ENCODE results near the gene CCS. TPM values are rescaled to one million over a fixed set of nuclear protein-coding genes. Genes with fewer than 3 reads are reported as not detected.
A peak's percentile ranks its signal among the peaks of the same experiment; 100 is the strongest.
"Not testable (repeated sequence)": the region's sequence is repeated elsewhere in the genome, so short reads cannot be mapped to it uniquely, and the experiment has no call there.

CCS gene
- total RNA-seq (2014; rRNA removed; shearing (Covaris generic)), result 28.5 and 33.3 TPM in 2 replicates

DNA sequence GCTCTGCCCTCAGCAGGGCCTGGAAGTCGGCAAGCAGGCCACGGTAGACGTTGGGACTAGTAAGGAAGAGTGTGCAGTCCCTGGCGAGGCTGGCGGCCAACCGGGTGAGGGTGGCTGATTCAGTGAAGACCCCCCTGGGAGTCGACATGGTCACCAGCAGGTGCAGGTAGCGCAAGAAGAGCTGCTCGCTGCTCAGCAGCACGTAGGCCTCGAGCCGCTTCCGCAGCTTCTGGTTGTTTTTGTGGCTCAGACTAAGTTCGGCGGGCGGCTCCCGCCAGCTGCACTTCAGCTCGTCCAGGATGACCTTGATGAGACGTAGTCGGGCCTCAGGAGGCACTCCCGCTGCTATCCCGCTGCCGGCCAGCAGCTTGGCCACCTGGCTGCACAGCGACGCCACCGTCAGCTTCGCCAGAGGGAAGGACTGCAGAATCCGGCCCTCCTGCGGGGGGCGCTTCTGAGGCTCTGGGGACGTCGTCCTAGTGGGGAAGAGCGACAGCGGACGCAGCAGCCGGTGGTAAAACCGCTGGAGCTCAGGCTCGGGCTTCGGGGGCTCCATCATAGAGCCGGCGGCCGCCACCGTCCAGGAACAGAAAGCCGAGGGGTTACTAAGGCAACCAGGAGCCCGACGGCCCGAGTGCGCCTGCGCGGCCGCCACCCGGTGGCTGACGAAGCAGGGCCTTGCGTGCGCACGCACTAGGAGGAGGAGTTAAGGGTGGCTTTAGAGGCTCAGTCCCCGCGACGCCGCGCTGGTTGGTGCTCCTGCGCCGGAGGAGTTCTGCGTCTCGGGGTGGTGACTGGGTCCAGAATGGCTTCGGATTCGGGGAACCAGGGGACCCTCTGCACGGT is at the start of gene CCS, which contains the start of gene CCDC87:
Gene CCS, plus strand, starts transcription at position 729 of the 846 bp plus-strand sequence. Its CDS starts 77 bp downstream, at position 806.
Gene CCDC87, minus strand, starts transcription at position 607 of the 846 bp plus-strand sequence. Its CDS starts 48 bp downstream, at position 559.
- DNase-seq (ENCODE audit: low read depth), result peak; percentile 93

DNA sequence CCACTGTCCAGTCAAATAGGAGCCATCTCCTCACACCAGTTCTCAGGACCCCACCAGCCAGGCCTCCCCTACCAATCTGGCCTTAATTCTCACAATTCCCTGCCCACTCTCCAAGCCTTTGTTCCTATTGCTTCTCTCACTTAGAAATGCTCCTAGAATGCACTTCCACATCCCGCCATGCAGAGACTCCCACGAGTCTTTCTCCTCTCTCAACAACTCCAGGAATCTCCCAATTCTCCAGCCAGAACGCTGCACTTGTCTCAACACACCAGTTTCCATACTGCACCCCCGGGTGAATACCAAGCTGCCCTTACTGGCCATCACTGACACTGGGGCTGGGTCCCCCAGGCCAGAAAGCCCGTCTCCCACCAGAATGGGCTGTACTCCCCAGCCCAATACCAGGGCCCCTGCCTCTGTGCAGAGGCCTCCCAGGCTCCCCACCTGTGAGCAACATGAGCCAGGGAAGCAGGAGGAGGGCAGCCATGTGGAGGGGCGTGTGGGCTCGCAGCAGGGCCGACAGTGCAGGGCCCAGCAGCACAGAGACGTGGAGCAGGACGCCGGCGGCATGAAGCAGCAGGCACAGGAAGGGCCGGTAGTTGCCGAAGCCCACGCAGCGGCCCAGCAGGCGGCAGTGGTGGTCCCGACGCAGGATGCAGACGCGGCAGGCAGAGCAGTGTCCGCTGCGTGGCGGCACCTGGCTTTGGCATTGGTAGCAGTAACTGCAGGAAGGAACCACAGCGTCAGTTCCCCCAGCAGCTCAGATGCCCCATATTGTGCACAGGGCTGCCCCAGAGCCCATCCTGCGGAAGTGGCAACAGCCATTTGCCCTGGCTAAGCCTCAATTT is 49.5 kb upstream of the CCS start:
- no peak for DNase-seq (ENCODE audit: low read depth)

- not testable (repeated sequence) for DNase-seq (ENCODE audit: low read depth)
Measured at GRCh38 chr11:66544952-66545351, 48.0 kb upstream of the CCS start.

- peak; percentile 98 for DNase-seq (ENCODE audit: low read depth)
Measured at GRCh38 chr11:66545701-66546367, 47.2 kb upstream of the CCS start, which contains the start of gene ZDHHC24. TSS of gene ZDHHC24 (minus strand) at chr11:66546048. CDS start at chr11:66546003, 45 bp downstream.

- DNase-seq (ENCODE audit: low read depth), result peak; percentile 48
Measured at GRCh38 chr11:66546368-66546965, 46.5 kb upstream of the CCS start, which contains the start of gene ACTN3. TSS of gene ACTN3 (plus strand) at chr11:66546903. CDS start at chr11:66546938, 35 bp downstream.

- no peak for DNase-seq (ENCODE audit: low read depth)
Measured at GRCh38 chr11:66546966-66547661, 45.9 kb upstream of the CCS start.

DNA sequence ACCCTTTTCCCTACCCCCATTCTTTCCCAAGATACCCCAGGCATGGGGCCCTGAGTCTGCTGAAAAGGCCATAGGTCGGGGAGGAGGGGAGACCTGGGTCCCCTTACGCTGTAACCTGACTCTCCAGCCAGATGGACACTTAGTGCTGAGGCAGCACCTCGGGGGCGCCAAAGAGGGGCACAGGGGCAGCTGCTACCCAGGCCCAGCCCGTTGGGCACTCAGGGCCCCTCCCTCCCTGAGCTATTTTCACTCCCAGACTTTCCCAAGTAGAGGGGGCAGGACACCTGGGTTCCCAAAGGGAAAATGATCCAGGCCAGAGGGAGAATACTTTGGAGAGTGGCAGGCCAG is 45.3 kb upstream of the CCS start:
- DNase-seq (ENCODE audit: low read depth), result no peak

DNA sequence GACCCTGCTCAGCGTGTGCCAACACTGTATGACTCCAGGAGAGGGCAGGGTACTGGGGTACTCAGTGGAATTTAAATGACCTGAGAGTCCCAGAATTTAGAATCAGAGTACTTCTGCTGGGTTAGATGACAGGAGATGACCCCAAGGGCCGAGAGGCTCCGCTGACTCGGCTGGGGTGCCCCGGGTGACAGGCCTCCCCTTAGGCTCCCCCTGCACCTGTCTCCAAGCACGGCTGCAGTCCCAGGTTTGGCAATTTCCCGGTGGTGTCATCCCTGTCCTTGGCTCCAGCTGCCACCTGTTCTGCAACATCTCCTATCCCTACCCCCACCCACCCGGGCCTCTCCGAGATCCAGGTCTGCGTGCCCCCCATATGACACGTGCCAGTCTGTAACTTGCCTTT is 44.9 kb upstream of the CCS start:
- no peak for DNase-seq (ENCODE audit: low read depth)

- DNase-seq (ENCODE audit: low read depth), result no peak
Measured at GRCh38 chr11:66548774-66549630, 44.0 kb upstream of the CCS start.

DNA sequence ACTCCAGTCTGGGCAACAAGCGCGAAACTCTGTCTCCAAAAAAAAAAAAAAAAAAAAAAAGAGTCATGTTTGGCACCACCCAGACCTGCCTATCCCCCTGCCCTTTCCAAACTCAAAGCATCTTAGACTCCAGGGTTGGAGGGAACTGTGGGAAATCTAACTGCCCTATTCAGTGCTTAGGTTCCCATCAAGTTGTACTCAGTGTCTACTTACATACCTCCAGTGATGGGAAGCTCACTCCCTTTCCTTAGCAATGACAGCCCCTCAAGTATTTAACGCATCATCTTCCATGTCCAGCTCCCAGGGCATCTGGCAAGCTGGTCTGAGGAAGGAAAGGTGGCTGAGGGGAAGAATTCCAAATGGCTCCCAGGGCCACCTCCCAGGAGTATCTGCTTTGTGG is 43.3 kb upstream of the CCS start:
- no peak for DNase-seq (ENCODE audit: low read depth)

GRCh38 chr11:66550887-66551286 is 42.1 kb upstream of the CCS start:
- no peak for DNase-seq (ENCODE audit: low read depth)

GRCh38 chr11:66554602-66555001 is 38.4 kb upstream of the CCS start:
- no peak for DNase-seq (ENCODE audit: low read depth)

DNA sequence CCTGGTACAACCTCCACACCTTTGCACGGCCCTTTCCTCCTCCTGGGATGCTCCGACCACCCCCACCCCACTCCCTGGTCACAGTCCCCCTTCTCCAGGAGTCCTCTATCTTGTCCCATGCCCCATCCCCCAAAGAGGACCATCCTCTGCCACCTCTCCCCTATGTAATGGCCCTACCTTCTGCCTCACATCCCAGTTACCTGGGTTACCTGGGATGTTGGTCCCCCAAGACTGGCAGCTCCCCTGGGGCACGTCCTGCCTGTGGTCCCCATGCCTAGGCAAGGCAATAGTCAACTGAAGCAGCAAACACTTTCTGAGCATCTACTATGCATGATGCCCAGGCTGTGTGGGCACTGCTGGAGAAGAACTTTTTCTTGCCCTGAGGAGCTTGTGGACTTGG is 37.6 kb upstream of the CCS start:
- no peak for DNase-seq (ENCODE audit: low read depth)

DNA sequence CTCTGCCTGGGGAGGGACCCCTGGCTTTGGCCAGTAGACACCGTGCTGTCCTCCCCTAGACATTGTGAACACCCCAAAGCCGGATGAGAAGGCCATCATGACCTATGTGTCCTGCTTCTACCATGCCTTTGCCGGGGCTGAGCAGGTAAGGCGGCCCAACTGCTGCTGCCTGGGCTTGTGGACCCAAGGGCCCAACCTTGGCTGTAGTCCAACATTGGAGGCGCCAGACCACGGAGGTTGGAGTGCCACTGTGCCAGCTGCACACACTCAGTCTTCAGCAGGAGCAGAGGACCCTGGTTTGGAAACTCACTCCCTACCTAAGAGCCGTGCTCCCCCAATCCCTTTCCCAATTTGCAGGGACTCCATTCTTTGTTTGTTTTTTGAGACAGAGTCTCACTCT is 36.9 kb upstream of the CCS start:
- DNase-seq (ENCODE audit: low read depth), result no peak

GRCh38 chr11:66557733-66558326 is 35.2 kb upstream of the CCS start:
- no peak for DNase-seq (ENCODE audit: low read depth)

GRCh38 chr11:66559142-66559865 is 33.7 kb upstream of the CCS start:
- DNase-seq (ENCODE audit: low read depth), result peak; percentile 19

GRCh38 chr11:66559866-66560676 is 32.9 kb upstream of the CCS start:
- DNase-seq (ENCODE audit: low read depth), result no peak
